ENCODE results near the gene RNF123.

RNF123 gene

DNA sequence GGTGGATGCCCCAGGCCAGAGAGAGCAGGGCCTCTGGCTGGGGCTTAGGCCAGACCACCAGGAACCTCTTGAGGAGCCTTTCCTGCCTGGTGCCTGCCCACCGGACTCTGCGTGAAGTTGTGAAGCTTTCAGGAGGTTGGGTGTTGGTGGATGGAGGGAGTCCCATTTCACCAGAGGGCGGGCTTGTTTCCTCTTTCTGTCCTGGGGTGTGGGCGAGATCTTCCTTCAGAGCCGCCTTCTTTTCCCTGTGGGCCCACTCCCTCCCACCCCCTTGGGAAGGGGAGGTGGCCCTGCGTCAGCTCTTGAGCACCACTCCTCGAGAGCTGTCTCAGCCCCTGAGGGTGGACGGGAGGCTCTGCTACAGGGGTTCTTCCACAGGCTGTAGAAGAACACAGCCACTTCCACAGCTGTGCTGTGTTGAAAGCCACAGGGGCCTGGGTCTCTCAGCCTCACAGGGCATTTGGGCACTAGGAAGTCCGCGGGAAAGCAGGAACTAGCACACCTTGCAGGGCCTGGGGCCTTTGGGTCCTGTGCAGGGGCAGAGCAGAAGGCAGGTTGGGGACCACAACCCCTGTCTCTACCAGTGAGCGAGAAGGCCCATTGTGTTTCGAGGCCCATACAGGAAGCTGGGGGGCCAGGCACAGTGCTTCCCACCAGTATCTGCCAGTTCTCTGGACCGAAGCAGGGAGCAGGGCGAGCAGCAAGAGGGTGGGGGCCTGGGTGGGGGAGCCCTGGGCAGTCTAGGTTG lies 28.0 kb downstream of the RNF123 start:
- TF ChIP-seq POLR2AphosphoS5 (IDR thresholded peaks at IDR 0.05; ENCODE audit: low read depth, low read length), result no peak; the same call in 1 of the 2 replicates
- TF ChIP-seq, protein P1, sequence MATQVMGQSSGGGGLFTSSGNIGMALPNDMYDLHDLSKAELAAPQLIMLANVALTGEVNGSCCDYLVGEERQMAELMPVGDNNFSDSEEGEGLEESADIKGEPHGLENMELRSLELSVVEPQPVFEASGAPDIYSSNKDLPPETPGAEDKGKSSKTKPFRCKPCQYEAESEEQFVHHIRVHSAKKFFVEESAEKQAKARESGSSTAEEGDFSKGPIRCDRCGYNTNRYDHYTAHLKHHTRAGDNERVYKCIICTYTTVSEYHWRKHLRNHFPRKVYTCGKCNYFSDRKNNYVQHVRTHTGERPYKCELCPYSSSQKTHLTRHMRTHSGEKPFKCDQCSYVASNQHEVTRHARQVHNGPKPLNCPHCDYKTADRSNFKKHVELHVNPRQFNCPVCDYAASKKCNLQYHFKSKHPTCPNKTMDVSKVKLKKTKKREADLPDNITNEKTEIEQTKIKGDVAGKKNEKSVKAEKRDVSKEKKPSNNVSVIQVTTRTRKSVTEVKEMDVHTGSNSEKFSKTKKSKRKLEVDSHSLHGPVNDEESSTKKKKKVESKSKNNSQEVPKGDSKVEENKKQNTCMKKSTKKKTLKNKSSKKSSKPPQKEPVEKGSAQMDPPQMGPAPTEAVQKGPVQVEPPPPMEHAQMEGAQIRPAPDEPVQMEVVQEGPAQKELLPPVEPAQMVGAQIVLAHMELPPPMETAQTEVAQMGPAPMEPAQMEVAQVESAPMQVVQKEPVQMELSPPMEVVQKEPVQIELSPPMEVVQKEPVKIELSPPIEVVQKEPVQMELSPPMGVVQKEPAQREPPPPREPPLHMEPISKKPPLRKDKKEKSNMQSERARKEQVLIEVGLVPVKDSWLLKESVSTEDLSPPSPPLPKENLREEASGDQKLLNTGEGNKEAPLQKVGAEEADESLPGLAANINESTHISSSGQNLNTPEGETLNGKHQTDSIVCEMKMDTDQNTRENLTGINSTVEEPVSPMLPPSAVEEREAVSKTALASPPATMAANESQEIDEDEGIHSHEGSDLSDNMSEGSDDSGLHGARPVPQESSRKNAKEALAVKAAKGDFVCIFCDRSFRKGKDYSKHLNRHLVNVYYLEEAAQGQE (IDR thresholded peaks at IDR 0.05; ENCODE audit: insufficient read depth in 1 of 2, low read depth in 2 of 2, low read length in 2 of 2), result no peak
- TF ChIP-seq TAF1 (IDR thresholded peaks at IDR 0.05; ENCODE audit: borderline replicate concordance, insufficient read depth, low read length), result no peak
- no peak for TF ChIP-seq FOXP2 (optimal IDR thresholded peaks at IDR 0.05; ENCODE audit: borderline replicate concordance, extremely low read depth, extremely low read length, insufficient read depth)

GRCh38 chr3:49717959-49718857 lies 28.9 kb downstream of the RNF123 start:
- TF ChIP-seq, protein P1 (IDR thresholded peaks at IDR 0.05; ENCODE audit: insufficient read depth in 1 of 2, low read depth in 2 of 2, low read length in 2 of 2), result no peak
- TF ChIP-seq FOXP2 (optimal IDR thresholded peaks at IDR 0.05; ENCODE audit: borderline replicate concordance, extremely low read depth, extremely low read length, insufficient read depth) (no peak), SIN3A (IDR thresholded peaks at IDR 0.05; ENCODE audit: borderline replicate concordance, insufficient read depth, low read length) (no peak), POLR2AphosphoS5 (IDR thresholded peaks at IDR 0.05; ENCODE audit: low read depth, low read length) (no peak), TAF1 (IDR thresholded peaks at IDR 0.05; ENCODE audit: borderline replicate concordance, insufficient read depth, low read length) (no peak)

DNA sequence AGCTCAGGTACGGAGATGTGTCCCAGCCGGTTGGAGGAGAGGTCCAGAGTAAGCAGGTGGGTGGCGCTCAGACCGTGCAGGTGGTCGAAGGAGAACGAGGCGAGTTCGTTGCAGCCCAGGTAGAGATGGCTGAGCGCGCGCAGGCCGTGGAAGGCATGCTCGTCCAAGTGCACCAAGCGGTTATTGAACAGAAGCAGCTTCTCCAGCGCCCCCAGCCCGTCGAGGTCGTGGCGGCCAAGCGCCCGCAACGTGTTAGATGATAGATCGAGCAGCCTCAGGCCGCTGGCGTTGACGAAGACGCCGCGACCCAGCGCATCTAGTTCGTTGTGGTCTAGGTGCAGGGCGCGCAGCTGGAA lies 29.5 kb downstream of the RNF123 start:
- TF ChIP-seq SIN3A (IDR thresholded peaks at IDR 0.05; ENCODE audit: borderline replicate concordance, insufficient read depth, low read length), result no peak
- TF ChIP-seq, protein P1 (IDR thresholded peaks at IDR 0.05; ENCODE audit: insufficient read depth in 1 of 2, low read depth in 2 of 2, low read length in 2 of 2), result no peak

DNA sequence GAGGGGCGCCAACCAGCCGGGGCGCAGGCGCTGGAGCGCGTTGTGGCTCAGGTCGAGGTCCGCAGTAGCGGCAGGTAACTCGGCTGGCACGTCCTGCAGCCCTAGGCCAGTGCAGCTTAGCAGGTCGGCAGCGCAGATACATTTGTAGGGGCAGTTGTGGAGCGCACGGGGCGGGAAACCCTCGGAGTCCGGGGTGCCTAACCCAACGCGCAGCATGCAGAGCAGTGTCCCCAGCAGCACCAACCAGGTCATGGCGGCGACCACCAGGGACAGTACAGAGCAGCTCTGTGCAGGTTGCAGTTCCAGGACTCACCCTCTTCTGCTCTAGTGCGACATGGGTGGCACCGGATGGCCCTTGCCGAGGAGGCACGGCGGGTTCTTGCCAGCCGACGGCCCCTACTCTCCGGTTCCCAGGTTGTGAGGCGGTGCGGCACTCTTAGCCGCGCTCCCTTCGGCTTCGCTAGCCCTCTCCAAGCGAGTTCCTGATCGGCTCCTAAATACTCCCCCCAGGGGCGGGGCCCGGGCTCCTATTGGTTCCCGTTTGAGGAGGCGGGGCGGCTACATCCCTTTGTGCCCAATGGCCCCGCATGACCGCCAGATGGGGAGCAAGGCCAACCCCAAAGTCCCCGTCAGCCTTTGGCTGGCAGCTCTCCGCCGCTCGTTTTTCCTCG lies 30.0 kb downstream of the RNF123 start, which contains the start of gene AMIGO3:
Gene AMIGO3, minus strand, starts transcription at position 471 of the 671 bp plus-strand sequence. Its CDS starts 219 bp downstream, at position 252.
- no peak for TF ChIP-seq FOXP2 (optimal IDR thresholded peaks at IDR 0.05; ENCODE audit: borderline replicate concordance, extremely low read depth, extremely low read length, insufficient read depth)
- no peak for TF ChIP-seq TAF1 (IDR thresholded peaks at IDR 0.05; ENCODE audit: borderline replicate concordance, insufficient read depth, low read length)
- TF ChIP-seq POLR2AphosphoS5 (IDR thresholded peaks at IDR 0.05; ENCODE audit: low read depth, low read length), result no peak
- TF ChIP-seq, protein P1 (IDR thresholded peaks at IDR 0.05; ENCODE audit: insufficient read depth in 1 of 2, low read depth in 2 of 2, low read length in 2 of 2), result no peak
- no peak for TF ChIP-seq SIN3A (IDR thresholded peaks at IDR 0.05; ENCODE audit: borderline replicate concordance, insufficient read depth, low read length)

Measured in PFSK-1 (cell line).